Psoas muscle (tissue), 8 donors: ENCODE results near the gene BMP3. TPM values are rescaled to one million over a fixed set of nuclear protein-coding genes. Genes with fewer than 3 reads are reported as not detected.

Source experiments
- ATAC-seq, 4 donors: fragments of 200-7000 bp; cut with Tn5 transposase; one replicate each; pipeline ENCODE4 v1.9.1; 2020; ENCODE audit warnings: moderate library complexity in 3 of 4, mild to moderate bottlenecking in 2 of 4
- DNase-seq, 2 donors: peaks; one replicate each; pipeline ENCODE4 v3.0.0-alpha.2; 2020
- H3K27ac ChIP-seq: fragments of 200-600 bp; one replicate; pipeline ENCODE4 v1.8.0; 2022
- H3K27me3 ChIP-seq, 3 donors: fragments of 200-600 bp in 1 of 3; one replicate each; pipeline versions ENCODE4 v1.6.1 to v1.8.0; 2013 to 2022; ENCODE audit warnings: low read length in 2 of 3, mild to moderate bottlenecking in 2 of 3, moderate library complexity in 1 of 3; ENCODE audit not compliant: insufficient read depth in 3 of 3
- H3K36me3 ChIP-seq, 2 donors: fragments of 200-600 bp in 1 of 2; one replicate each; pipeline versions ENCODE4 v1.6.1 to v1.8.0; 2013 to 2022; ENCODE audit warnings: low read depth in 1 of 2, mild to moderate bottlenecking in 1 of 2, moderate library complexity in 1 of 2; ENCODE audit not compliant: insufficient read depth in 1 of 2
- H3K4me1 ChIP-seq: fragments of 200-600 bp; one replicate; pipeline ENCODE4 v1.8.0; 2022
- H3K4me3 ChIP-seq: fragments of 200-600 bp; one replicate; pipeline ENCODE4 v1.8.0; 2022; ENCODE audit warnings: mild to moderate bottlenecking
- H3K9me3 ChIP-seq: fragments of 200-600 bp; one replicate; pipeline ENCODE4 v1.8.0; 2022
- WGBS, 3 donors: extraction: QIAGEN DNeasy Blood & Tissue Kit; methylation state at CpG; one replicate each; pipeline versions ENCODE4 v1.1.6 to v1.1.7; 2013; 5-methylcytosine and 5-hydroxymethylcytosine counted together
- intact Hi-C, 2 donors: fragments of 100-400 bp; cut with DNase I; formaldehyde crosslinking; loops; one replicate each; pipeline versions ENCODE4 v1.11.0 to v1.14.2; 2022
- polyA plus RNA-seq, 3 donors: library from polyadenylated mRNA; stranded (reverse); fragments of 200-250 nt; gene quantifications; one replicate each; pipeline ENCODE4 v1.2.3, GENCODE V29; 2013
- total RNA-seq, 4 donors: library from RNA; stranded (reverse); fragmentation: NEBNext Ultra II Directional in 2 of 4; extraction: Animal tissue kit (Norgen Biotek cat#: 25700) in 2 of 4; gene quantifications; one replicate each; pipeline versions ENCODE4 v1.2.1 to v1.2.4, GENCODE V29; 2021 to 2023
- TF ChIP-seq, protein P1 (sequence below): fragments of 200-600 bp; IDR thresholded peaks from one replicate; pipeline ENCODE4 v1.8.0; 2022; ENCODE audit warnings: antibody characterized with exemption
- donor health status: healthy with polysubstance abuse.
- donor health status: DM: no; HTN: no; CAD: no; lungs with moderate emphysema.
- donor health status: Bipolar disorder and iron deficiency.
- donor health status: healthy.
- donor health status: DM: yes; HTN: yes; CAD: no.
- donor health status: DM: no; HTN: no; CAD: no.
- donor health status: DM: no; HTN: no; CAD: no.
- donor health status: DM: yes; HTN: yes; CAD: no.

Gene BMP3
- total and polyA plus RNA-seq, 7 donors: 0.03 to 0.09 (median 0.06) TPM; not detected in 3

DNA sequence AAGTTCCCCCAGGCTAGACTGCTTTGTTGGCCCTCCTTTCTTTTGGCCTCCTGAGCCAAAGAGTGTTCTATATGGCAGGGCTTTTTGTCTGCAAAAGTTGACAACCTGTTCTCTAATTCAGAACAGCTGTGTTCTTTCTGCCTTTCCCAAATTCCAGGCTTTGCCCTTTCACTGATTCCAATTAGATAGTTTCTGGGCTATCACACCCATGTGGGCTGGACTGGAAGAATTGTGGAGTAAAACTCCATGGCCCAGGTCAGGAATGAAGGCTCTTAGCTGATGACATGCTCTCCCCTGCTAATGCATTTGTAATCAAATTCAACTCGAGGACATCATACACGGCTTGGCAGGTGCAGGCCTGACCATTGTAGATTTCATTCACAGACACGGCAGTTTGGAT is 19.4 kb downstream of the BMP3 start:
- DNase-seq (no peak), ATAC-seq (no peak)
- Histone ChIP-seq H3K9me3 (no peaks in the 10 kb centered on the region), H3K27ac (no peak overlapping the region), H3K4me3 (no peak overlapping the region), H3K36me3 (no peaks in the 10 kb centered on the region), H3K4me1 (no peaks in the 10 kb centered on the region), H3K27me3 (peaks cover 0 to 2% (median 0%) of the 10 kb centered on the region in 3 donors)
- 20 to 30% (median 27%) methylated on average over 3 of the region's 3 CpGs for WGBS, 3 donors
- TF ChIP-seq, protein P1, sequence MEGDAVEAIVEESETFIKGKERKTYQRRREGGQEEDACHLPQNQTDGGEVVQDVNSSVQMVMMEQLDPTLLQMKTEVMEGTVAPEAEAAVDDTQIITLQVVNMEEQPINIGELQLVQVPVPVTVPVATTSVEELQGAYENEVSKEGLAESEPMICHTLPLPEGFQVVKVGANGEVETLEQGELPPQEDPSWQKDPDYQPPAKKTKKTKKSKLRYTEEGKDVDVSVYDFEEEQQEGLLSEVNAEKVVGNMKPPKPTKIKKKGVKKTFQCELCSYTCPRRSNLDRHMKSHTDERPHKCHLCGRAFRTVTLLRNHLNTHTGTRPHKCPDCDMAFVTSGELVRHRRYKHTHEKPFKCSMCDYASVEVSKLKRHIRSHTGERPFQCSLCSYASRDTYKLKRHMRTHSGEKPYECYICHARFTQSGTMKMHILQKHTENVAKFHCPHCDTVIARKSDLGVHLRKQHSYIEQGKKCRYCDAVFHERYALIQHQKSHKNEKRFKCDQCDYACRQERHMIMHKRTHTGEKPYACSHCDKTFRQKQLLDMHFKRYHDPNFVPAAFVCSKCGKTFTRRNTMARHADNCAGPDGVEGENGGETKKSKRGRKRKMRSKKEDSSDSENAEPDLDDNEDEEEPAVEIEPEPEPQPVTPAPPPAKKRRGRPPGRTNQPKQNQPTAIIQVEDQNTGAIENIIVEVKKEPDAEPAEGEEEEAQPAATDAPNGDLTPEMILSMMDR: no peak
- intact Hi-C loops: loop anchor here (5.0 to 10.0 kb wide), 2 partner anchors 683 to 685 kb away; no protein-coding TSS in a partner anchor

DNA sequence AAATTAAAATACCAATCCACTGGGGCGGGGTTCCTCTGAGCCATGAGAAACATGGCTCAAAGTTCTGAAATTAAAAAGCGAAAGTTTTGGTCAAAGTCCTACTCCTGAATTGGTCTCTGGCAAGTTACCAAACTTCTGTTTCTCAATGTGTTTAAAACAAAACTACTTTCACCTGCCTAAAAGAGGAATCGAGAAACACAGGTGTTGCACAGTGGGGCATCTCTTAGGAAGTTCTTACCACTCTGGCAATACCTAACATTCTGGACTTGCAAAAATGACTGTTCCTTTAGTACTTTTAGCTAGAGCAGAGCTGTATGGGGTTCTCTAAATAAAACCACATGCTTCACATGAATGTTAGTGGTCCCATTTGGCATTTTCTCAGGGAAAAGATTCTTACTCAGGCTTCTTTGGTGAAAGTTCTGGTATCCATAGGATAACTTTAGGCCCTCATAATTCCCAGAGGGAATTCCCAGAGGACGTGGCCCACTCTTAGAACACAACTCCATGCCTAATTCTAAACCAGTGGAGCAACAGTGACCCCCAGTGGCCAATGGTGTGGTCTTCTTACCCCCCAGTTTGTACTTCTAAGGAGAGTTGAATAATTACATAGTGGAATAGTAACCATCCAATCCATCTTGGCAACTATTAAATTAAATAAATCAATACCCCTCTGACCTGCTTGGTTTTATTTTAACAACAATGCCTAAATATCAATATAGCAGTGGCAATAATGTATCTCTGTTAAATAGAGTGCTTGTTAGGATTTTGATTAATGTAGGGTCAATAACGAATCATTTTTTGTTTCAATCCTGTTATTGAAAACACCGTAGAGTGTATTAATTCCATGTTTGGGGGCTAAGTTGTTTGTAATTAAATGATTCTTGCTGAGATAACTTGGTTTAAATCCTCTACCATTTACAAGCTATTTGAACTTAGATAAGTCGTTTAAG is 21.9 kb downstream of the BMP3 start:
- intact Hi-C loops: loop anchor here in 1 of 2 donors (5.0 kb wide), 1 partner anchor 685 kb away; no protein-coding TSS in a partner anchor

DNA sequence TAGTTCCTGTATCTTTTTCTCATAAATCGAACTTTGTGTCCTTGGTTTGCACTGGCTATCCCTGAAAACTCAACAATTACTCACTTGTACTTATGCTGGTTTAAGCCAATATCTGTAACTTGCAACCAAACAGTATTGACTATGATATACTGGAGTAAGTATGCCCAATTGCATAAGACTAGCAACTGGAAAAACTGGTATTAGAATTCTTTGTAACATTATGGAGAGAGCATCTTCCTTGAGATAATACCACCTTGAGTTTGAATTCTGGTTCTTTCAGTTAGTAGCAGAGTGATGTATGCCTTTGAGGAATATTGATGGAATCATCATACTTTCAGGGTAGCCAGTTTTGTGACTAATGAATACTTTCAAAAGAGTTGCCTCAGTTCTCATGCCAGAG is 28.1 kb downstream of the BMP3 start:
- WGBS, 3 donors: 68 to 70% (median 68%) methylated on average over 1 of the region's 1 CpG
- Histone ChIP-seq H3K27me3 (no peaks in the 10 kb centered on the region), H3K4me1 (no peaks in the 10 kb centered on the region), H3K4me3 (no peak overlapping the region), H3K36me3 (no peaks in the 10 kb centered on the region), H3K27ac (no peak overlapping the region), H3K9me3 (no peaks in the 10 kb centered on the region)
- DNase-seq: no peak
- TF ChIP-seq, protein P1: no peak
- intact Hi-C loops: no loop called here
- ATAC-seq: no peak

More for the DNA sequence above, 21.9 kb downstream of the BMP3 start:
- Histone ChIP-seq H3K36me3 (no peaks in the 10 kb centered on the region), H3K9me3 (no peaks in the 10 kb centered on the region), H3K4me1 (no peaks in the 10 kb centered on the region), H3K4me3 (no peak overlapping the region), H3K27ac (no peak overlapping the region), H3K27me3 (no peaks in the 10 kb centered on the region)
- ATAC-seq (peak in 2 of 4 donors; percentile 65 to 71), DNase-seq (peak; percentile 33 to 49)
- WGBS, 3 donors: 57 to 67% (median 65%) methylated on average over 7 of the region's 7 CpGs
- TF ChIP-seq, protein P1: peak; percentile 60

DNA sequence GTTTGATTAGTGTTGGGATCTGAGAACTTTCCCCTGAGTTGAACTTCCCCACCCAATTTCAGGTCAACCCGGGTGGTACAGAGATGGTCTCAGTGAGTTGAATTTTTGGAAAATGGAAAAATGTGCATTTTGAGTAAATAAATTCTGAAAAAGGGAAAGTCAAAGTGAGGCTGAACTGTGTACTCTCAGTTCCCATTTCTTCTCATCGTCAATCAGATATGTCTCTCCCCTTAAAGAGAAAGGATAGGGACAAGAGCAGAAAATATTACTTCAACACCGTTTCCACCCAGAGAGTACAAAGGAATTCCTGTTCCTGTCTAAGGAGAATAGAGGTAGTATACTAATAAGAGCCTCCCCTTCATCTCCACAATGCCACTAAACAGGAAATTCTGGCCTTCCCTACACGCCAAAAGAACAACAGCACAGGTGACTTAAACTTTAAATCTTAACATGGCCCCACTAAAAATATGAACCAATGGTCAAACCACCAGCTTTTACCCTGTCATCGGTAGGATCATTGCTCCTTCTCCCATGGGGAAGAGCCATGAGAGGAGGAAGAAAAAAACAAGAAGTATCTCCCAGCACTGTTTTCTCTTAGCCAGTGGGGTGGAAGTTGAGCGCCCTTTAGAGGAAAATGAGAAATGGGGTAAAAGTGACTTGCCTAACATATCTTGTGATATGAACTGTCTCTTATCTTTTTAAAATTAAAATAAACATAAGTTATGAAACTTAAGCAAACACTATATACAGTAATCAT is 30.3 kb downstream of the BMP3 start:
- 78 to 82% (median 80%) methylated on average over 6 of the region's 6 CpGs for WGBS, 3 donors
- H3K9me3 ChIP-seq: no peaks in the 10 kb centered on the region
- H3K27ac ChIP-seq: no peak overlapping the region
- H3K4me1 ChIP-seq: no peaks in the 10 kb centered on the region
- no peaks in the 10 kb centered on the region for H3K27me3 ChIP-seq
- no peak for DNase-seq
- ATAC-seq: no peak
- TF ChIP-seq, protein P1: no peak
- intact Hi-C loops: no loop called here
- no peaks in the 10 kb centered on the region for H3K36me3 ChIP-seq
- no peak overlapping the region for H3K4me3 ChIP-seq
